HG02981 (cell line): ENCODE measurements around the gene HPSE2.
"Not testable (repeated sequence)": the region's sequence is repeated elsewhere in the genome, so short reads cannot be mapped to it uniquely, and the experiment has no call there.

Experiments
- ATAC-seq: cut with Tn5 transposase; IDR thresholded peaks from one replicate; pipeline ENCODE4 v1.9.1; 2021; ENCODE audit warnings: mild to moderate bottlenecking, moderate library complexity; ENCODE audit not compliant: unreplicated experiment

The HPSE2 gene

GRCh38 chr10:99235658-99236626 is at the start of gene HPSE2:
HPSE2 (minus strand) TSS chr10:99235852.
- no peak for ATAC-seq

GRCh38 chr10:99280472-99280871 is 44.8 kb upstream of the HPSE2 start:
- peak; percentile 77 for ATAC-seq

GRCh38 chr10:99279626-99280111 is 44.0 kb upstream of the HPSE2 start:
- ATAC-seq, result peak; percentile 50

- ATAC-seq, result no peak
These were observed 41.3 kb upstream of the HPSE2 start for GRCh38 chr10:99276848-99277486.

- no peak for ATAC-seq
These were observed 30.7 kb upstream of the HPSE2 start for GRCh38 chr10:99266383-99266782.

GRCh38 chr10:99248824-99249223 is 13.2 kb upstream of the HPSE2 start:
- ATAC-seq, result no peak

GRCh38 chr10:99247893-99248292 is 12.2 kb upstream of the HPSE2 start:
- ATAC-seq, result not testable (repeated sequence)

- ATAC-seq, result no peak
These were observed 1.1 kb upstream of the HPSE2 start for GRCh38 chr10:99236627-99237309.

- no peak for ATAC-seq
These were observed 628 bp downstream of the HPSE2 start for GRCh38 chr10:99234791-99235657.

- ATAC-seq, result peak; percentile 96
These were observed 1.4 kb downstream of the HPSE2 start for GRCh38 chr10:99234041-99234790.

GRCh38 chr10:99233689-99234037 is 2.0 kb downstream of the HPSE2 start:
- ATAC-seq, result no peak

GRCh38 chr10:99233000-99233688 is 2.5 kb downstream of the HPSE2 start:
- ATAC-seq, result no peak

GRCh38 chr10:99232360-99232999 is 3.2 kb downstream of the HPSE2 start:
- ATAC-seq, result no peak

GRCh38 chr10:99224766-99225165 is 10.9 kb downstream of the HPSE2 start:
- ATAC-seq, result no peak

- no peak for ATAC-seq
These were observed 28.3 kb downstream of the HPSE2 start for GRCh38 chr10:99207340-99207739.

GRCh38 chr10:99203310-99203709 is 32.3 kb downstream of the HPSE2 start:
- ATAC-seq, result no peak

GRCh38 chr10:99172950-99173349 is 62.7 kb downstream of the HPSE2 start:
- ATAC-seq, result no peak

- ATAC-seq, result no peak
These were observed 63.4 kb downstream of the HPSE2 start for GRCh38 chr10:99172128-99172738.
